Erythroblast (primary cell): ENCODE measurements around the gene CRB3.

Experiments
- GATA1 ChIP-seq: IDR thresholded peaks from 2 replicates; pipeline ENCODE4 v1.6.1; 2011; ENCODE audit warnings: low read depth, mild to moderate bottlenecking, control low read depth, low read length, moderate library complexity
- POLR2A ChIP-seq: IDR thresholded peaks from 2 replicates; pipeline ENCODE4 v1.6.1; 2011; ENCODE audit warnings: mild to moderate bottlenecking, low read length

DNA sequence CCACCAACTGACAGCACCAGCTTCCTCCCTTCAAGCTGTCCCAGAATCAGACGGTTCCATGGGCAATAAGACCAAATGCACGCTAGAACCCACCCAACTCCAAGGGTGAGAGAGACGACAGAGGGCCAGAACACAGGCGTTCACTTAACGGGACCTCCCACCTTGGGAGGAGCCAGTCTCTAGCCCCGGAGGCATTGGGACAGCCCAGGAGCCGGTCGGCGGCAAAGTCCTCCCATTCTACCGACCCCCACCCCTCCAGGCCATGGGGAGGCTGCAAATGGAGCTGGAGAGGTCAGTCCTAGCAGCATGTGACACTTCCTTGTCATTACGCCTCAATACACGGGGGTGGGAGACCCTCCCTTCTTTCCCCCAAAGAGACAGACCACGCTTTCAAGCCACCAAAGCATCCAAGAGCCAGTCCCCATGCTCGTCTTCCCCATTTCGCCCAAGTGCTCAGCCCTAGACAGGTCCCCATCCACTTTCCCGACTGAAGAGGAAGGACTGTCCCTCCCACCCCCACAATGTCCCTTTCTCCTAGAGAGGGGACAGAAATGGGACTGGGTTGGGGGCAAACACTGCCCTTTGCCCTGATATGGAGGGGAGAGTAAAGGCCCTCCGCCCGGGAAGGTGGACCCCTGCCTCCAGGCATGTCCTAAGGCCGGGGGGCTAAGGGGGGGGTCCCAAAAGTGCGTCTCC, 40.4 kb upstream of the CRB3 start:
- TF ChIP-seq POLR2A (no peak), GATA1 (no peak)
